NOMO-1 (cell line): ENCODE data around the gene HUNK.

Experiments used
- DNase-seq, 2 experiments: peaks; one replicate each; lab custom pipeline; 2025; ENCODE audit not compliant: unreplicated experiment in 2 of 2; lab: John Stamatoyannopoulos, UW

HUNK gene

GRCh38 chr21:31917108-31917507, 44.3 kb downstream of the HUNK start:
- no peak for DNase-seq

GRCh38 chr21:31918250-31918775, 45.5 kb downstream of the HUNK start:
- DNase-seq: no peak

- DNase-seq: no peak
Observed at GRCh38 chr21:31920275-31920674, 47.5 kb downstream of the HUNK start.

GRCh38 chr21:31921079-31921478, 48.3 kb downstream of the HUNK start:
- DNase-seq: no peak

GRCh38 chr21:31922881-31923280, 50.1 kb downstream of the HUNK start:
- DNase-seq: no peak

- DNase-seq: no peak
Observed at GRCh38 chr21:31923756-31924155, 50.9 kb downstream of the HUNK start.

GRCh38 chr21:31924548-31924947, 51.7 kb downstream of the HUNK start:
- DNase-seq: no peak

GRCh38 chr21:31926498-31926897, 53.7 kb downstream of the HUNK start:
- DNase-seq: no peak

- DNase-seq: no peak
Observed at GRCh38 chr21:31927689-31928353, 55.0 kb downstream of the HUNK start.

- DNase-seq: no peak
Observed at GRCh38 chr21:31928656-31929055, 55.8 kb downstream of the HUNK start.

GRCh38 chr21:31929548-31929947, 56.7 kb downstream of the HUNK start:
- DNase-seq: no peak

- no peak for DNase-seq
Observed at GRCh38 chr21:31930001-31930400, 57.2 kb downstream of the HUNK start.

- DNase-seq: no peak
Observed at GRCh38 chr21:31931644-31932469, 59.0 kb downstream of the HUNK start.

- DNase-seq: no peak
Observed at GRCh38 chr21:31932470-31932764, 59.6 kb downstream of the HUNK start.

- no peak for DNase-seq
Observed at GRCh38 chr21:31937303-31937702, 64.5 kb downstream of the HUNK start.

- no peak for DNase-seq
Observed at GRCh38 chr21:31938330-31939301, 65.8 kb downstream of the HUNK start.

GRCh38 chr21:31941694-31942093, 68.9 kb downstream of the HUNK start:
- no peak for DNase-seq

GRCh38 chr21:31943561-31943960, 70.7 kb downstream of the HUNK start:
- DNase-seq: no peak

- no peak for DNase-seq
Observed at GRCh38 chr21:31945141-31945540, 72.3 kb downstream of the HUNK start.

GRCh38 chr21:31945546-31945945, 72.7 kb downstream of the HUNK start:
- DNase-seq: no peak

GRCh38 chr21:31946231-31946630, 73.4 kb downstream of the HUNK start:
- no peak for DNase-seq
